Kidney capillary endothelial cell (primary cell): ENCODE data around the gene ANK3.

Experiments
- DNase-seq: peaks from one replicate; pipeline ENCODE4 v3.0.0-alpha.2; 2018; ENCODE audit warnings: low spot score

The ANK3 gene

GRCh38 chr10:60138842-60139241 lies 250.8 kb downstream of the ANK3 start:
- no peak for DNase-seq

GRCh38 chr10:60138026-60138425 lies 251.6 kb downstream of the ANK3 start:
- DNase-seq, result no peak

- DNase-seq, result no peak
Observed at GRCh38 chr10:60137292-60137992, 252.2 kb downstream of the ANK3 start.

- DNase-seq, result no peak
Observed at GRCh38 chr10:60135020-60135419, 254.7 kb downstream of the ANK3 start.

GRCh38 chr10:60134548-60134947 lies 255.1 kb downstream of the ANK3 start:
- no peak for DNase-seq

GRCh38 chr10:60130130-60130579 lies 259.5 kb downstream of the ANK3 start:
- DNase-seq, result no peak

- DNase-seq, result no peak
Observed at GRCh38 chr10:60125895-60126294, 263.8 kb downstream of the ANK3 start.

GRCh38 chr10:60124536-60124935 lies 265.1 kb downstream of the ANK3 start:
- DNase-seq, result no peak

- DNase-seq, result no peak
Observed at GRCh38 chr10:60123668-60124067, 266.0 kb downstream of the ANK3 start.

GRCh38 chr10:60123172-60123571 lies 266.5 kb downstream of the ANK3 start:
- peak; percentile 61 for DNase-seq

- no peak for DNase-seq
Observed at GRCh38 chr10:60122190-60122589, 267.5 kb downstream of the ANK3 start.

GRCh38 chr10:60114765-60115586 lies 274.7 kb downstream of the ANK3 start:
- DNase-seq, result peak; percentile 44

GRCh38 chr10:60110739-60111138 lies 278.9 kb downstream of the ANK3 start:
- no peak for DNase-seq

GRCh38 chr10:60107308-60107976 lies 282.2 kb downstream of the ANK3 start:
- no peak for DNase-seq

GRCh38 chr10:60105295-60105695 lies 284.4 kb downstream of the ANK3 start:
- DNase-seq, result no peak

- DNase-seq, result no peak
Observed at GRCh38 chr10:60101821-60102220, 287.9 kb downstream of the ANK3 start.

GRCh38 chr10:60099998-60100747 lies 289.5 kb downstream of the ANK3 start:
- peak; percentile 45 for DNase-seq

GRCh38 chr10:60098677-60099601 lies 290.7 kb downstream of the ANK3 start:
- no peak for DNase-seq

- DNase-seq, result no peak
Observed at GRCh38 chr10:60096761-60097513, 292.7 kb downstream of the ANK3 start.

- no peak for DNase-seq
Observed at GRCh38 chr10:60093317-60093716, 296.4 kb downstream of the ANK3 start.
